ENCODE results near the gene TREML4.
A peak's percentile ranks its signal among the peaks of the same experiment; 100 is the strongest.

Gene TREML4

GRCh38 chr6:41255638-41256246 is 27.6 kb downstream of the TREML4 start:
- no peak for DNase-seq

GRCh38 chr6:41256383-41256782 is 28.2 kb downstream of the TREML4 start:
- no peak for DNase-seq

DNA sequence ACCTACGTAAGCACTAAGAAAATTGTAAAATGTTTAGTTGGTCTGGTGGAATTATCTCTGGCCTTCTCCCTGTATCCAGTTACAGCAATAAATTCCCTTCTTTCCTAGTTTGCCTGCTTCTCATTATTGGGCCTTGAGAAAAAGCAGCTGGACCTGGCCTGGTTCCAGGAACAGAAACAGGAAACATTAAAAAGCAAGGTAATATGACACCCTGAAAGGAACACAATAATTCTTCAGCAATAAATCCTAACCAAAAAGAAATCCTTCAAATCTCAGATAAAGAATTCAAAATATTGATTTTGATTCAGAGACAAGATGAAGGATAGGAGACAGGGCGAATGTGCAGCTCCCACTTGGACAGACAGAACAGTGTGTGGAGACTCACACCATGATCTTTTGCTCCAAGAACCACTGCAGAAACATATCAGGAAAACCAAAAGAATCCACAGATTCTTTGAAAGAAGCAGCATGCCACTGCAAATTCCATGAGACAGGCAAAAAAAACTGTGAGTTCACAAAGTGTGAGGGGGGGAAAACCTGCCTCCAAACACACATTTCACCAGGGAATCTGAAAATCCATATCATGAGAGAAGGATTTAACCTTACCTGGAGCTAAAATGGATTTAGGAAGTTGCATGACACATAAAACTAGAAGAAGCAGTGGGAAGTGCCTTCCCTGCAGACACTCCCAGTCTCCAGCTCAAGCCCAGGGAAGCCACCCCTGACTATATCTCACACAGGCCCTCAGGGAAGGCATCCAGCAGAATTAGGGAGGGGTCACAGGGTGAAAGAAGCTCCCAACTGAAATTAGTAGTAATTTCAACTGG is 29.4 kb downstream of the TREML4 start:
- DNase-seq: no peak

- DNase-seq: no peak
Observed at GRCh38 chr6:41258196-41258493, 30.0 kb downstream of the TREML4 start.

DNA sequence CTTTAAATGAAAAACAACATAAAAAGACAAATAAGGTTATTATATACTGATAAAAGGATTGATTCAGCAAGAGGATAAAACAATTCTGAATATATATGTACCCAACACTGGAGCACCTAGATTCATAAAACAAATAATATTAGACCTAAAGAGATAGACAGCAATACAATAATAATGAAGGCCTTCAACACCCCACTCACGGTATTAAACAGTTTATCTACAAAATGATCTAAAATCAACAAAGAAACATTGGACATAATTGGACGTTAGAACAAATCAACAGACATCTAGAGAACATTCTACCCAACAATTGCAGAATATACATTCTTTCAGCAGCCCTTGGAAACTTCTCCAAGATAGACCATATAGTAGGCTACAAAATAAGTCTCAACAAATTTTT is 34.3 kb downstream of the TREML4 start:
- no peak for DNase-seq

- DNase-seq: no peak
Observed at GRCh38 chr6:41263267-41263666, 35.1 kb downstream of the TREML4 start.

DNA sequence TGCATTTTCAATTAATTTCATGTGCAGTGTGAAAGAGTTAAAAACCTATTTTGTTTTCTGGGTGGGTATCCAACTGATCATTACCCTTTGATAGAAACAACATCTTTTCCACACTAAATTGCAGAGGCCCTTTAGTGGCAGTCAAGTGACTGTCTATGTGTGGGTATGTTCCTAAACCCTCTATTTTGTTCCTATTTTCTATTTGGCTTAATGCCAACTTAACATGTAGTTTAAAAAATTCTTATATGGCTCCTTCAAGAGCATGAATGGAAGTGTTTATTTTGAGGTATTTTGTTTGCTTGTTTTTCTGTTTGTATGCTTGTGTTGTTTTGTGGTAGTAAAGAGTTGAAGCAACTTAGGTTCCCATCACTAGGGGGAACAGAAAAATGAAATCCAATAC is 38.4 kb downstream of the TREML4 start:
- DNase-seq: no peak

DNA sequence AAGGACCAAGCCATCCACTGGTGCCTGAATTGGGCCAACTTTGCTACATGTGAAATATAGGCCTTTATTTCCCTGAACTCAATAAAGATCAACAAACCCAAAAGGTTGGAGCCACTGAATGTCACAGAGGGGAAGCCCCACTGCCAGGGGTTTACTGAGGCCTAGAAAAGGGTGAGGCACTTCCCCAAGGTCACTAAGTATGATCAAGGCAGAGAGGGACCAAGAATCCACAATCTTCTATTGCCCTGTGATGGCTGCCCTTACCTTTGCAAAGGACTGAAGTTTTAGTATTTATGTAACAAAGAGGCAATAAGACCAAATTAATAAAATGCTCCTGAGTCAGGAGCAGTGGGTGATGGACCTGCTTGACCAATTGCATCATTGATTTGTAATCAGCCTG is 40.3 kb downstream of the TREML4 start:
- no peak for DNase-seq

DNA sequence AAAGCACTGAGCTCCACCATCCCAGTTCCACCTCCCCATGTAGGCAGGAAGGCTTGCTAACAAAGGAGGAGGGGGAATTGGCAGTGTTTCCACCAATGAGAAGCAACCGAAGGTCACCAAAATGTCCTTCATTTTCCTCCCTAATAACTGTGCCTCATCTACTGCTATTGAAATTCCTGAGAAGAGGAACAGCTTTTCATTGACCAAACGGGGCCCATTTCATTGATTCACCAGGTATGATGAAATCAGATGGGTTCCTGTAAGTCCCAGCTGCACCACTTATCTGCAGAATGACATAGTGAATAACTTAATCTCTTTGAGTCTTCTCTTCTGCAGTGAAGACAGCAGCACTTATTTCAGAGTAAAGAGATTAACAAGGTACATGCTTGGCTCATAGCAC is 41.0 kb downstream of the TREML4 start:
- no peak for DNase-seq

DNA sequence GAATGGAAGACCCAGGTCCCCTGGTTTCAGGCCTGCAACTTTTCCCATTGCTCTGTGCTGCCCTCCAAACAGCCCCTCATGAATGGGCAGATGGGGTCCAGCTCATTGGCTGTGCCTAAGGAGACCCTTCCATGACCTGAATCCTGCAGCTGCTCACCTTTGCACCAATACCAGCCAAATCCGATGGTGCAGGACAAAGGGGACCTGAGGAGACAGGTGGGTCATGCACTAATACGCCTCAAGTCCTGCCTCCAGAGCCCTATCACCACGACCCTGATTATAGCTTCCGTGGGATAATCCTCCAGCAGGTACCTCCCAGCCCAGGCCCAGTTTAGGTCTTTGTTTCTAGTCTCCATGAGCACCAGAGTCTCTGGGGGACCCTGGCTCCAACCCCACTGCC is 41.6 kb downstream of the TREML4 start:
- no peak for DNase-seq

DNA sequence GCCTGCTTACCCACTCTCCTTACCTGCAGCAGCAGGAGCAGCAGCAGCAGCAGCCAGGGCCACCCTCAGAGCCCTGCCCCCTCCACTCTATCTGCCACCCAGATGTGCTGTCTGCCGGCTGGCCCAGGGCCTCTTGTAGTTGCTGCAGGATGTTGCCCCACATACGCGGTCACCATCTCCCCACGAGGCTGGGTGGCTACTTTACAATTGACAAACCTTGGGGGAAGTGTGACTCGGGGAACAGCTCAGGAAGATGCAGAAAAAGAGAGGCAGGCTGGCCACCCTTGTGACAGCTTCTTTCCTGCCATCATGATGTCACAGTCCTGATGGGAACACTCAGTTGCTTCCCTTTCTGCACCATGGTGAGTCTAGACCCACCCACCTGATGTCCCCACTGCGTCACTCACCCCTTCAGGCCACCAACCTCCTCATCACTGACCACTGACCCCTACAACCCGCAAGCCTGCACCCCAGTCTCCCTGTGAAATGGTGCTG is 43.8 kb downstream of the TREML4 start:
- DNase-seq: peak; percentile 14

- no peak for DNase-seq
Observed at GRCh38 chr6:41272591-41273240, 44.6 kb downstream of the TREML4 start.

DNA sequence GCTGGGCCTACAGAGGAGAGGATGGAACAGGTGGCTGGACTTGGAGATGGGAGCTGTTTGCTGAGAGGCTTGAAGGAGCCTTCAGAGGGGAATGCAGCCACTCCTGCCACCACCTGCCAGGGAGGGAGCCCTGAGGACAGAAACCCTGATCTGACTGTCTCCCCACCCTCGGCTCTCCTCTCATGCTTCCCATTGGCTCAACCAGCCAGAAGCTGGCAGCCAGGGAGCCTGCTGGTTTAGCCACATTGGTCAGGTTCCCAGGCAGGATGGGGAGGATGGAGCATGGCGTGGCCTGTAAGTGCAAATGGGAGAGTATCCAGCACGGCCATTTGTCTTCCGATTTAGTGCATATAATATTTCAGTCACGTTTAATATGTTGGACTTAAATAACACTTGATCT is 45.6 kb downstream of the TREML4 start:
- no peak for DNase-seq

- DNase-seq: no peak
Observed at GRCh38 chr6:41274256-41274655, 46.1 kb downstream of the TREML4 start.

DNA sequence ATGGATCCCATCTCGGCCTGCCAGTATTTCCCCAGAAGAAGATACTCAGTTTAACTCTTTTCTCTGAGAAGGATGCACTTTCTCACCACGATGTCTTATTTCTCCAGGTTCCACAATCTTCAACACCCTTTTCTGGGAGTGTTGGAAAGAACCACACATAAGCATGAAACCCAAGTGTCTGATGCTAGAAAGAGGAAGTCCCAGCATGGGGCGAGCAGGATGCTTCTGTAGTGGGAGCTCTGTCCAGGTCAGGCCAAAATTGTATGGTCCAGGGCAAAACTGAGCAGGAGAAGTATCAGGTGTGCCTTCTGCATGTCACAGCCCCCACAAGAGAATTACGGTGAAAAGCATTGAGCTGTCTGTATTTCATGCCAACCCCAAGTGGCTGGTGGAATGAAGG is 47.3 kb downstream of the TREML4 start:
- DNase-seq: no peak

DNA sequence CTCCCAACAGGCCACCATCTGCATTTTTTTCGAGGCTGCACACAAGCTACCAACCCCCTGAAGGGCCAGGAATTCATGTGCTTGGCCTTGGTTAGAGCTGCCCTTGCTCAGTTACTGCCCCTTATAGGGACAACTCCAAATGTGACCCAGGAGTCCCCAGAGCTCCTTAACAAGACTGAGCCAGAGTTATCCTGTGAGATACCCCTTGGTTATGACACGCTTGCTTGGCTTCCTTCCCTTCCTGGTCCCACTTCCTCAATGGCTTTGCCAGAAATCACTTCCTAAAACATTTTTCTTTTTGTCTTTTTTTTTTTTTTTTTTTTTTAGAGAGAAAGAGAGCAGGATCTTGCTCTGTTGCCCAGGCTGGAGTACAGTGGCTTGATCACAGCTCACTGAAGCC is 49.5 kb downstream of the TREML4 start:
- DNase-seq: no peak

- DNase-seq: peak; percentile 73
Observed at GRCh38 chr6:41278699-41279405, 50.7 kb downstream of the TREML4 start.

GRCh38 chr6:41280381-41281057 is 52.4 kb downstream of the TREML4 start:
- no peak for DNase-seq

- DNase-seq: no peak
Observed at GRCh38 chr6:41283600-41283999, 55.5 kb downstream of the TREML4 start.

GRCh38 chr6:41284726-41285125 is 56.6 kb downstream of the TREML4 start:
- no peak for DNase-seq

- no peak for DNase-seq
Observed at GRCh38 chr6:41286544-41287346, 58.6 kb downstream of the TREML4 start, which contains the start of gene TREM1. TSS of gene TREM1 (minus strand) at chr6:41286682. CDS start at chr6:41286655, 27 bp downstream.
